Measurements from ENCODE around the gene ZER1. TPM values are rescaled to one million over a fixed set of nuclear protein-coding genes. Genes with fewer than 3 reads are reported as not detected.

Gene ZER1
- total and polyA plus RNA-seq, 2 of the 8 experiments (the other 6 are each of a cell fraction or from before 2014, with no cell fraction given) = 20.5 to 26.6 TPM

DNA sequence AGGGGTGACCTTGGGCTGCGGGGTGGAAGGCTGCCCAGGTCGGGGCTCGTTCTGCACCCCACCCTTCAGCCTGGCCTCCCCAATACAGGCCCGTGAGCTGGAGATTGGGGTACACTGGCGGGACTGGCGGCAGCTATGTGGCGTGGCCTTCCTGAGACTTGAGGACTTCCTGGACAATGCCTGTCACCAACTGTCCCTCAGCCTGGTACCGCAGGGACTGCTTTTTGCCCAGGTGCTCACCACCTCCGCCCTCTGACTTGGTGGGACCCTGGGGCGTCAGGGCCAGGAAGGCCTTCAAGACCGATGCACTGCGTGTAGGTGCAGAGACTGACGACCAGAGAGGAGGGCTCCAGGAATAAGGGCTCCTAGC, 58.3 kb downstream of the ZER1 start:
- Histone ChIP-seq H2BK120ac (replicated peaks; ENCODE audit: low read depth, low read length) (no peak overlapping the region), H4K20me1 (replicated peaks in 1 of 2; ENCODE audit: control insufficient read depth in 1 of 2, insufficient read depth in 2 of 2, low read length in 2 of 2) (no peaks in the 10 kb centered on the region), H3K14ac (ENCODE audit: insufficient read length) (no peak overlapping the region)
- TF ChIP-seq BCL11A (IDR thresholded peaks at IDR 0.05; ENCODE audit: low read depth in 2 of 2, low read length in 2 of 2) (no peak), BRCA1 (IDR thresholded peaks at IDR 0.05; ENCODE audit: low read depth, low read length) (no peak), HDAC2 (IDR thresholded peaks at IDR 0.05; ENCODE audit: borderline replicate concordance in 1 of 2, low read depth in 2 of 2, low read length in 2 of 2) (no peak), RXRA (IDR thresholded peaks at IDR 0.05; ENCODE audit: insufficient read depth, low read depth, low read length) (no peak), FOSL1 (IDR thresholded peaks at IDR 0.05; ENCODE audit: insufficient read depth, low read depth, low read length) (no peak), HDAC6 (IDR thresholded peaks at IDR 0.05; ENCODE audit: low read depth, low read length) (no peak), TBP (IDR thresholded peaks at IDR 0.05; ENCODE audit: low read depth, low read length) (no peak), KDM5A (IDR thresholded peaks at IDR 0.05; ENCODE audit: low read length) (no peak), SP2 (IDR thresholded peaks at IDR 0.05; ENCODE audit: low read length) (no peak)
- TF ChIP-seq, protein P1, sequence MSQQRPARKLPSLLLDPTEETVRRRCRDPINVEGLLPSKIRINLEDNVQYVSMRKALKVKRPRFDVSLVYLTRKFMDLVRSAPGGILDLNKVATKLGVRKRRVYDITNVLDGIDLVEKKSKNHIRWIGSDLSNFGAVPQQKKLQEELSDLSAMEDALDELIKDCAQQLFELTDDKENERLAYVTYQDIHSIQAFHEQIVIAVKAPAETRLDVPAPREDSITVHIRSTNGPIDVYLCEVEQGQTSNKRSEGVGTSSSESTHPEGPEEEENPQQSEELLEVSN (IDR thresholded peaks at IDR 0.05) = no peak
- TF ChIP-seq, protein P2, sequence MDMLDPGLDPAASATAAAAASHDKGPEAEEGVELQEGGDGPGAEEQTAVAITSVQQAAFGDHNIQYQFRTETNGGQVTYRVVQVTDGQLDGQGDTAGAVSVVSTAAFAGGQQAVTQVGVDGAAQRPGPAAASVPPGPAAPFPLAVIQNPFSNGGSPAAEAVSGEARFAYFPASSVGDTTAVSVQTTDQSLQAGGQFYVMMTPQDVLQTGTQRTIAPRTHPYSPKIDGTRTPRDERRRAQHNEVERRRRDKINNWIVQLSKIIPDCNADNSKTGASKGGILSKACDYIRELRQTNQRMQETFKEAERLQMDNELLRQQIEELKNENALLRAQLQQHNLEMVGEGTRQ (IDR thresholded peaks at IDR 0.05; ENCODE audit: low read length) = no peak
- TF ChIP-seq, protein P3, sequence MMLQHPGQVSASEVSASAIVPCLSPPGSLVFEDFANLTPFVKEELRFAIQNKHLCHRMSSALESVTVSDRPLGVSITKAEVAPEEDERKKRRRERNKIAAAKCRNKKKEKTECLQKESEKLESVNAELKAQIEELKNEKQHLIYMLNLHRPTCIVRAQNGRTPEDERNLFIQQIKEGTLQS (IDR thresholded peaks at IDR 0.05; ENCODE audit: insufficient read depth, low read depth, low read length) = no peak

More for the DNA sequence above, 58.3 kb downstream of the ZER1 start:
- no peak overlapping the region for H3K4me2 ChIP-seq (ENCODE audit: insufficient read depth in 1 of 2, low read depth in 2 of 2, low read length in 2 of 2)
- H3K36me3 ChIP-seq (ENCODE audit: control insufficient read depth in 2 of 4, insufficient read depth in 4 of 4, low read length in 3 of 4) = peaks cover 0 to 10% (median 0%) of the 10 kb centered on the region in 4 experiments; a peak in 3 of 8 replicates
- H2BK15ac ChIP-seq (ENCODE audit: low read length) = no peak overlapping the region
- no peak overlapping the region for H3K23ac ChIP-seq (ENCODE audit: insufficient read length)
- no peaks in the 10 kb centered on the region for H3K79me1 ChIP-seq (ENCODE audit: low read depth, low read length)
- no peaks in the 10 kb centered on the region for H3K9me3 ChIP-seq (ENCODE audit: insufficient read depth in 2 of 2, low read depth in 1 of 2, low read length in 1 of 2)
- no peaks in the 10 kb centered on the region for H3K4me1 ChIP-seq (replicated peaks in 1 of 4; ENCODE audit: control insufficient read depth in 3 of 4, insufficient read depth in 4 of 4, low read length in 3 of 4)
- H3K56ac ChIP-seq (replicated peaks; ENCODE audit: insufficient read length, low read depth, low read length) = no peak overlapping the region
- H2BK5ac ChIP-seq (ENCODE audit: low read depth, low read length) = no peak overlapping the region; the same call in 1 of the 2 replicates
- no peaks in the 10 kb centered on the region for H3K79me2 ChIP-seq (ENCODE audit: control insufficient read depth in 1 of 2, insufficient read depth in 2 of 2, low read length in 2 of 2)
- H2BK12ac ChIP-seq (ENCODE audit: low read depth, low read length) = no peak overlapping the region
- ChIA-PET CTCF (ENCODE audit: partially characterized antibody) (no interaction called here), POLR2A (ENCODE audit: partially characterized antibody) (interaction anchor here (12.5 to 46.1 kb wide), 3 partner anchors 4 to 36 kb away, joined by 133 to 1197 read pairs (median 133); partner anchors contain the start of genes DYNC2I2, SET and ZDHHC12)
- H3K18ac ChIP-seq (ENCODE audit: extremely low read depth, low read length) = no peak overlapping the region
- no peaks in the 10 kb centered on the region for H3K27me3 ChIP-seq (replicated peaks in 1 of 4; ENCODE audit: control insufficient read depth in 3 of 4, extremely low read depth in 1 of 4, insufficient read depth in 3 of 4, low read length in 3 of 4)
- FAIRE-seq = no peak
- WGBS, 2 experiments (ENCODE audit: extremely low coverage in 1 of 2, insufficient coverage in 1 of 2, insufficient read length in 1 of 2, insufficient replicate concordance in 2 of 2, low coverage in 1 of 2, low lambda C conversion rate in 2 of 2, missing lambda C conversion rate in 1 of 2) = 92% methylated on average over 11 of the region's 13 CpGs; no CpG with 5 or more reads in 1 of the 2 experiments
- no peak overlapping the region for H4K91ac ChIP-seq (replicated peaks; ENCODE audit: insufficient read length, low read length)
- no peak overlapping the region for H2BK20ac ChIP-seq (ENCODE audit: low read length)
- no peak overlapping the region for H2AFZ ChIP-seq (ENCODE audit: low read length)
- no peaks in the 10 kb centered on the region for H3K23me2 ChIP-seq (ENCODE audit: low read depth, low read length)
- no peak for DNase-seq (ENCODE audit: low read depth in 1 of 2, low spot score in 2 of 2)
- no peak overlapping the region for H3K9ac ChIP-seq (replicated peaks in 1 of 4; ENCODE audit: extremely low read depth in 1 of 4, low read depth in 3 of 4, low read length in 3 of 4)
- no peak overlapping the region for H3K4me3 ChIP-seq (ENCODE audit: extremely low read depth in 1 of 4, insufficient read depth in 2 of 4, low read depth in 3 of 4, low read length in 4 of 4)
- H4K8ac ChIP-seq (ENCODE audit: extremely low read depth, insufficient read depth, low read length) = no peak overlapping the region
- H2AK5ac ChIP-seq (ENCODE audit: low read depth, low read length) = no peak overlapping the region
- H3K4ac ChIP-seq (replicated peaks; ENCODE audit: insufficient read length, low read depth, low read length) = no peak overlapping the region
- H4K5ac ChIP-seq (ENCODE audit: insufficient read length, low read depth, low read length) = no peak overlapping the region
- H3K27ac ChIP-seq (ENCODE audit: low read depth, low read length) = no peak overlapping the region
